ENCODE results near the gene ANKRD29.

ANKRD29 gene

GRCh38 chr18:23684515-23685197 lies 21.9 kb upstream of the ANKRD29 start:
- DNase-seq (ENCODE audit: low read depth in 2 of 2): no peak

GRCh38 chr18:23683671-23684070 lies 21.0 kb upstream of the ANKRD29 start:
- no peak for DNase-seq (ENCODE audit: low read depth in 2 of 2)

GRCh38 chr18:23683155-23683554 lies 20.4 kb upstream of the ANKRD29 start:
- no peak for DNase-seq (ENCODE audit: low read depth in 2 of 2)

GRCh38 chr18:23682472-23682871 lies 19.8 kb upstream of the ANKRD29 start:
- DNase-seq (ENCODE audit: low read depth in 2 of 2): no peak

GRCh38 chr18:23682045-23682444 lies 19.3 kb upstream of the ANKRD29 start:
- no peak for DNase-seq (ENCODE audit: low read depth in 2 of 2)

- no peak for DNase-seq (ENCODE audit: low read depth in 2 of 2)
Measured at GRCh38 chr18:23675896-23676295, 13.2 kb upstream of the ANKRD29 start.

- DNase-seq (ENCODE audit: low read depth in 2 of 2): no peak
Measured at GRCh38 chr18:23675236-23675635, 12.5 kb upstream of the ANKRD29 start.

GRCh38 chr18:23673725-23674124 lies 11.0 kb upstream of the ANKRD29 start:
- DNase-seq (ENCODE audit: low read depth in 2 of 2): no peak

- no peak for DNase-seq (ENCODE audit: low read depth in 2 of 2)
Measured at GRCh38 chr18:23671564-23671963, 8.9 kb upstream of the ANKRD29 start.

GRCh38 chr18:23669804-23670405 lies 7.2 kb upstream of the ANKRD29 start:
- DNase-seq (ENCODE audit: low read depth in 2 of 2): no peak

GRCh38 chr18:23669202-23669766 lies 6.6 kb upstream of the ANKRD29 start:
- no peak for DNase-seq (ENCODE audit: low read depth in 2 of 2)

- no peak for DNase-seq (ENCODE audit: low read depth in 2 of 2)
Measured at GRCh38 chr18:23668731-23669130, 6.0 kb upstream of the ANKRD29 start.

GRCh38 chr18:23667114-23667513 lies 4.4 kb upstream of the ANKRD29 start:
- DNase-seq (ENCODE audit: low read depth in 2 of 2): no peak

GRCh38 chr18:23664674-23665073 lies 2.0 kb upstream of the ANKRD29 start:
- no peak for DNase-seq (ENCODE audit: low read depth in 2 of 2)

GRCh38 chr18:23661735-23662308 lies 889 bp downstream of the ANKRD29 start:
- no peak for DNase-seq (ENCODE audit: low read depth in 2 of 2)

- DNase-seq (ENCODE audit: low read depth in 2 of 2): no peak
Measured at GRCh38 chr18:23658285-23658684, 4.4 kb downstream of the ANKRD29 start.

GRCh38 chr18:23652232-23652631 lies 10.5 kb downstream of the ANKRD29 start:
- DNase-seq (ENCODE audit: low read depth in 2 of 2): no peak

- no peak for DNase-seq (ENCODE audit: low read depth in 2 of 2)
Measured at GRCh38 chr18:23650968-23651927, 11.5 kb downstream of the ANKRD29 start.

- DNase-seq (ENCODE audit: low read depth in 2 of 2): no peak
Measured at GRCh38 chr18:23648940-23649607, 13.6 kb downstream of the ANKRD29 start.

- DNase-seq (ENCODE audit: low read depth in 2 of 2): no peak
Measured at GRCh38 chr18:23648456-23648855, 14.3 kb downstream of the ANKRD29 start.

GRCh38 chr18:23646282-23646681 lies 16.4 kb downstream of the ANKRD29 start:
- DNase-seq (ENCODE audit: low read depth in 2 of 2): no peak
